Measurements from ENCODE around the gene SLC46A1. TPM values are rescaled to one million over a fixed set of nuclear protein-coding genes. Genes with fewer than 3 reads are reported as not detected.

Gene SLC46A1
- total RNA-seq, 2 experiments from 2014 or later: 0.74 to 1.5 TPM

GRCh38 chr17:28399808-28400207 lies 6.2 kb downstream of the SLC46A1 start:
- POLR2A ChIA-PET: interaction anchor here (0.8 kb wide), 1 partner anchor 15 kb away, joined by 3 read pairs; no protein-coding TSS in a partner anchor
- no peaks in the 10 kb centered on the region for H3K36me3 Mint-ChIP-seq (ENCODE audit: low read depth)
- CTCF ChIA-PET: interaction anchor here (1.2 kb wide), 1 partner anchor 65 kb away, joined by 3 read pairs; the partner anchor contains the start of genes IFT20 and TNFAIP1
- peaks cover 4% of the 10 kb centered on the region for H3K4me1 Mint-ChIP-seq
- H3K4me3 Mint-ChIP-seq: no peak overlapping the region
- H3K27ac Mint-ChIP-seq: no peak overlapping the region
- no peak for DNase-seq
- H3K27me3 Mint-ChIP-seq: no peaks in the 10 kb centered on the region
- H3K9me3 Mint-ChIP-seq: no peaks in the 10 kb centered on the region

GRCh38 chr17:28398280-28398981 lies 7.6 kb downstream of the SLC46A1 start:
- no peak for DNase-seq
- H3K27ac Mint-ChIP-seq: no peak overlapping the region
- H3K4me3 Mint-ChIP-seq: no peak overlapping the region
- peaks cover 4% of the 10 kb centered on the region for H3K4me1 Mint-ChIP-seq
- ChIA-PET POLR2A (no interaction called here), CTCF (no interaction called here)
- peaks cover 7% of the 10 kb centered on the region for H3K36me3 Mint-ChIP-seq (ENCODE audit: low read depth)
- H3K9me3 Mint-ChIP-seq: no peaks in the 10 kb centered on the region
- no peaks in the 10 kb centered on the region for H3K27me3 Mint-ChIP-seq

- Mint-ChIP-seq H3K4me3 (no peak overlapping the region), H3K27me3 (no peaks in the 10 kb centered on the region), H3K27ac (no peak overlapping the region), H3K36me3 (ENCODE audit: low read depth) (peaks cover 7% of the 10 kb centered on the region), H3K4me1 (peaks cover 4% of the 10 kb centered on the region), H3K9me3 (no peaks in the 10 kb centered on the region)
- no peak for DNase-seq
- ChIA-PET POLR2A (no interaction called here), CTCF (no interaction called here)
These were observed 8.2 kb downstream of the SLC46A1 start for GRCh38 chr17:28397687-28398279.

- POLR2A ChIA-PET: no interaction called here
- CTCF ChIA-PET: interaction anchor here (0.6 kb wide), 1 partner anchor 462 kb away, joined by 3 read pairs; no protein-coding TSS in a partner anchor
- H3K4me3 Mint-ChIP-seq: no peak overlapping the region
- peaks cover 4% of the 10 kb centered on the region for H3K4me1 Mint-ChIP-seq
- no peaks in the 10 kb centered on the region for H3K9me3 Mint-ChIP-seq
- no peak for DNase-seq
- H3K27ac Mint-ChIP-seq: no peak overlapping the region
- peaks cover 10% of the 10 kb centered on the region for H3K36me3 Mint-ChIP-seq (ENCODE audit: low read depth)
- no peaks in the 10 kb centered on the region for H3K27me3 Mint-ChIP-seq
These were observed 8.7 kb downstream of the SLC46A1 start for GRCh38 chr17:28397275-28397674.

- H3K9me3 Mint-ChIP-seq: no peaks in the 10 kb centered on the region
- no peaks in the 10 kb centered on the region for H3K4me1 Mint-ChIP-seq
- no peak overlapping the region for H3K27ac Mint-ChIP-seq
- H3K36me3 Mint-ChIP-seq (ENCODE audit: low read depth): peaks cover 11% of the 10 kb centered on the region
- H3K4me3 Mint-ChIP-seq: no peak overlapping the region
- ChIA-PET CTCF (interaction anchor here (0.6 to 1.3 kb wide), 2 partner anchors 8 to 462 kb away, joined by 3 to 5 read pairs; no protein-coding TSS in a partner anchor), POLR2A (no interaction called here)
- DNase-seq: no peak
- H3K27me3 Mint-ChIP-seq: no peaks in the 10 kb centered on the region
These were observed 9.3 kb downstream of the SLC46A1 start for GRCh38 chr17:28396635-28397239.

- POLR2A ChIA-PET: no interaction called here
- no peak for DNase-seq
- Mint-ChIP-seq H3K4me3 (no peak overlapping the region), H3K36me3 (ENCODE audit: low read depth) (peaks cover 11% of the 10 kb centered on the region), H3K9me3 (no peaks in the 10 kb centered on the region), H3K4me1 (no peaks in the 10 kb centered on the region), H3K27ac (no peak overlapping the region), H3K27me3 (no peaks in the 10 kb centered on the region)
- CTCF ChIA-PET: interaction anchor here (0.9 to 1.3 kb wide), 3 partner anchors 9 to 26 kb away, joined by 3 to 5 read pairs (median 3); partner anchors contain the start of gene VTN
These were observed 10.0 kb downstream of the SLC46A1 start for GRCh38 chr17:28395968-28396367.

- no peaks in the 10 kb centered on the region for H3K9me3 Mint-ChIP-seq
- ChIA-PET POLR2A (no interaction called here), CTCF (interaction anchor here (0.8 to 1.0 kb wide), 3 partner anchors 9 to 25 kb away, joined by 3 read pairs; partner anchors contain the start of gene VTN)
- no peak overlapping the region for H3K27ac Mint-ChIP-seq
- H3K4me1 Mint-ChIP-seq: no peaks in the 10 kb centered on the region
- DNase-seq: no peak
- peaks cover 13% of the 10 kb centered on the region for H3K36me3 Mint-ChIP-seq (ENCODE audit: low read depth)
- no peak overlapping the region for H3K4me3 Mint-ChIP-seq
- H3K27me3 Mint-ChIP-seq: no peaks in the 10 kb centered on the region
These were observed 10.6 kb downstream of the SLC46A1 start for GRCh38 chr17:28395426-28395825.

- CTCF ChIA-PET: interaction anchor here (0.8 to 1.0 kb wide), 2 partner anchors 8 to 9 kb away, joined by 3 read pairs; no protein-coding TSS in a partner anchor
- Mint-ChIP-seq H3K36me3 (ENCODE audit: low read depth) (peaks cover 22% of the 10 kb centered on the region), H3K4me1 (no peaks in the 10 kb centered on the region), H3K4me3 (no peak overlapping the region), H3K27me3 (no peaks in the 10 kb centered on the region), H3K27ac (no peak overlapping the region), H3K9me3 (no peaks in the 10 kb centered on the region)
- POLR2A ChIA-PET: no interaction called here
- no peak for DNase-seq
These were observed 11.5 kb downstream of the SLC46A1 start for GRCh38 chr17:28394337-28395116.

- H3K36me3 Mint-ChIP-seq (ENCODE audit: low read depth): peaks cover 29% of the 10 kb centered on the region
- CTCF ChIA-PET: no interaction called here
These were observed 13.5 kb downstream of the SLC46A1 start for GRCh38 chr17:28392491-28392890.

GRCh38 chr17:28391401-28391800 lies 14.6 kb downstream of the SLC46A1 start:
- ChIA-PET POLR2A (interaction anchor here (0.6 kb wide), 1 partner anchor 148 kb away, joined by 4 read pairs; no protein-coding TSS in a partner anchor), CTCF (interaction anchor here (0.6 kb wide), 1 partner anchor 593 kb away, joined by 3 read pairs; no protein-coding TSS in a partner anchor)
- Mint-ChIP-seq H3K36me3 (ENCODE audit: low read depth) (peaks cover 29% of the 10 kb centered on the region), H3K4me3 (no peak overlapping the region), H3K9me3 (no peaks in the 10 kb centered on the region), H3K27me3 (no peaks in the 10 kb centered on the region), H3K27ac (no peak overlapping the region), H3K4me1 (no peaks in the 10 kb centered on the region)
- no peak for DNase-seq

More at GRCh38 chr17:28392491-28392890, 13.5 kb downstream of the SLC46A1 start:
- DNase-seq: no peak
- no peaks in the 10 kb centered on the region for H3K27me3 Mint-ChIP-seq
- H3K4me1 Mint-ChIP-seq: no peaks in the 10 kb centered on the region
- POLR2A ChIA-PET: no interaction called here
- H3K9me3 Mint-ChIP-seq: no peaks in the 10 kb centered on the region
- H3K27ac Mint-ChIP-seq: no peak overlapping the region
- no peak overlapping the region for H3K4me3 Mint-ChIP-seq

- H3K4me1 Mint-ChIP-seq: peaks cover 4% of the 10 kb centered on the region
- H3K36me3 Mint-ChIP-seq (ENCODE audit: low read depth): peaks cover 29% of the 10 kb centered on the region
These were observed 15.0 kb downstream of the SLC46A1 start for GRCh38 chr17:28390984-28391383.

GRCh38 chr17:28390563-28390962 lies 15.4 kb downstream of the SLC46A1 start:
- Mint-ChIP-seq H3K9me3 (no peaks in the 10 kb centered on the region), H3K36me3 (ENCODE audit: low read depth) (peaks cover 31% of the 10 kb centered on the region), H3K4me3 (no peak overlapping the region), H3K27ac (no peak overlapping the region), H3K4me1 (peaks cover 4% of the 10 kb centered on the region), H3K27me3 (no peaks in the 10 kb centered on the region)
- CTCF ChIA-PET: no interaction called here
- POLR2A ChIA-PET: no interaction called here
- no peak for DNase-seq

More at GRCh38 chr17:28390984-28391383, 15.0 kb downstream of the SLC46A1 start:
- Mint-ChIP-seq H3K9me3 (no peaks in the 10 kb centered on the region), H3K4me3 (no peak overlapping the region), H3K27me3 (no peaks in the 10 kb centered on the region), H3K27ac (no peak overlapping the region)
- no peak for DNase-seq
- POLR2A ChIA-PET: no interaction called here
- CTCF ChIA-PET: no interaction called here

Data from activated CD4-positive, alpha-beta T cell treated with anti-CD3 and anti-CD28 coated beads, Interleukin-2, amount 10 ng/mL, durations not matched to agents 7 days and 5 days (primary cell).